MM.1S (cell line): ENCODE results near the gene STX17.

ENCODE experiments used
- EZH2phosphoT487 ChIP-seq: fragments of 300-600 bp; sonication (generic); IDR thresholded peaks from 2 replicates; pipeline ENCODE4 v1.6.1; 2018; ENCODE audit warnings: antibody characterized with exemption, low read length
- TF ChIP-seq, protein P1 (sequence below): fragments of 300-600 bp; sonication (generic); IDR thresholded peaks from 2 replicates; pipeline ENCODE4 v1.5.1; 2016; ENCODE audit warnings: antibody characterized with exemption, low read length, mixed read lengths

DNA sequence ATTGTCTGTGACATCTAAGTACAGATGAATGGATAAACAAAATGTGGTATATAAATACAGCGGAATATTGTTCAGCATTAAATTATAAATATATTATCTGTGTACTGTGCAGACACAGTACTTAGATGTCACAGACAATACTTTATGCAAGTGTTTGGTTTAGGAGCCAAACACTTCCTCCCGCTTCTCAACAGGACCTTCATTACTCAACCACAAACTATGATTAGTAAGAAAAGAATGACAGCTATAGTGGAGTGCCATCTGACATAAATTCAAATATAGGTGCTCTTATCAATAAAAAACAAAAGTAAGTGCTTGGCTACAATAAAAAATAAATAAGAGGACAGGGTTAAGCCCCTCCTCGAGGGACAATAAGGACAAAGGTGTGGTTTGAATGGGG is 38.9 kb upstream of the STX17 start:
- TF ChIP-seq, protein P1, sequence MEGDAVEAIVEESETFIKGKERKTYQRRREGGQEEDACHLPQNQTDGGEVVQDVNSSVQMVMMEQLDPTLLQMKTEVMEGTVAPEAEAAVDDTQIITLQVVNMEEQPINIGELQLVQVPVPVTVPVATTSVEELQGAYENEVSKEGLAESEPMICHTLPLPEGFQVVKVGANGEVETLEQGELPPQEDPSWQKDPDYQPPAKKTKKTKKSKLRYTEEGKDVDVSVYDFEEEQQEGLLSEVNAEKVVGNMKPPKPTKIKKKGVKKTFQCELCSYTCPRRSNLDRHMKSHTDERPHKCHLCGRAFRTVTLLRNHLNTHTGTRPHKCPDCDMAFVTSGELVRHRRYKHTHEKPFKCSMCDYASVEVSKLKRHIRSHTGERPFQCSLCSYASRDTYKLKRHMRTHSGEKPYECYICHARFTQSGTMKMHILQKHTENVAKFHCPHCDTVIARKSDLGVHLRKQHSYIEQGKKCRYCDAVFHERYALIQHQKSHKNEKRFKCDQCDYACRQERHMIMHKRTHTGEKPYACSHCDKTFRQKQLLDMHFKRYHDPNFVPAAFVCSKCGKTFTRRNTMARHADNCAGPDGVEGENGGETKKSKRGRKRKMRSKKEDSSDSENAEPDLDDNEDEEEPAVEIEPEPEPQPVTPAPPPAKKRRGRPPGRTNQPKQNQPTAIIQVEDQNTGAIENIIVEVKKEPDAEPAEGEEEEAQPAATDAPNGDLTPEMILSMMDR, result no peak
- TF ChIP-seq EZH2phosphoT487, result no peak
